Measurements from ENCODE around the gene MCF2L. TPM values are rescaled to one million over a fixed set of nuclear protein-coding genes. Genes with fewer than 3 reads are reported as not detected.

Gene MCF2L
- polyA plus RNA-seq, 1 donor (not counting 4 experiments of a cell fraction or from before 2014, with no cell fraction given): 0.14 TPM

DNA sequence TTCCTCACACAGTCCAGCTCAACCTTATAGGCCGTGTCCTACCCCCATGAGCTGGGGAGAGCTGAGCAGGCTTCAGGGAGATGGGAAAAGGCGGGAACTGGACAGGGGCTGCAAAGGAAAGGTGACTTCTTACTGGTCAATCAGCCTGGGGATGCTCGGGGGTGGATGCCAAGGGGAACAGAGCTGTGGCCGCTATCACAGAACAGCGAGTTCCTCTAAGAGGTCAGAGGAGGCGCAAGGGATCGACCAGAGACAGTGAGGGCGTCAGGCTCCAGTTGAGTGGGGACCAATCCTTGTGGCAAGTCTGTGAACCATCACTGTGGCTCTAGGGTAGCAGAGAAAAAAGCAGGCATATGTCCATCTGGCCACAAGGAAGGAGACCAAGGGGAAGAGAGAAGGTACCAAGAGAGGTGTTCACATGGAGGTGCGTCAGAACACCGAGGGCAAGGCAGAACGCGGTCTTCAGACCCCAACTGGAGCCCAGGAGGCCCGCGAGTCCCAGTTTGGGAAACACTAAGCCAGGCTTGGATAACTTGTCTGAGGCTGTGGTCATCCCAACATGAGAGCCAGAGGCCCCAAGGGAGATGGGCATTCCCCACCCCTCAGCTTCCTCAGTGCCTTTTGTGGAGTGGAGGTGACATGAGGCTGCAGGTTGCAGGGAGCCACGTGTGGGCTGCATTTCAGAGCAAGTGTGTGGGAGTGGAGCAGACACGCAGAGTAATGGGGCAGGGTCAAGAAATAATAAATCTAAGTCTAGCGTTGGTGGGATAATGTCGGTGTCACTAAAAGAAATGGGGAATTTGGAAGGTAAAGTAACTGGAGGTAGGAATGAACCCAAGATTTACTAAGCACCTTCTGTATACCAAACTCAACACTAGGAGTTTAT is 157.5 kb downstream of the MCF2L start:
- H3K27me3 ChIP-seq (ENCODE audit: control insufficient read depth, extremely low read depth, insufficient read depth, low read length): peaks cover 2% of the 10 kb centered on the region
- no peaks in the 10 kb centered on the region for H4K20me1 ChIP-seq (ENCODE audit: control insufficient read depth, extremely low read depth, insufficient read depth, low read length)
- H3K79me2 ChIP-seq (ENCODE audit: control insufficient read depth, insufficient read depth, low read length): no peaks in the 10 kb centered on the region
- dilution Hi-C loops (cut with MboI; ENCODE audit: extremely low pct_ligation_motif_present, low sequenced_read_pairs): no loop called here
- H3K4me3 ChIP-seq (ENCODE audit: control insufficient read depth in 2 of 3, extremely low read depth in 1 of 3, insufficient read depth in 2 of 3, low read depth in 1 of 3, low read length in 3 of 3): no peak overlapping the region
- H3K9ac ChIP-seq (ENCODE audit: control insufficient read depth, extremely low read depth, insufficient read depth, low read length): no peak overlapping the region
- no peak overlapping the region for H3K4me2 ChIP-seq (ENCODE audit: control insufficient read depth, extremely low read depth, insufficient read depth, low read depth, low read length)
- no peak for TF ChIP-seq CTCF (optimal IDR thresholded peaks at IDR 0.05 in 1 of 3, IDR thresholded peaks at IDR 0.05 in 1 of 3, conservative IDR thresholded peaks at IDR 0.05 in 1 of 3; ENCODE audit: extremely low read depth in 1 of 3, insufficient read depth in 2 of 3, low read length in 3 of 3)
- TF ChIP-seq EZH2 (IDR thresholded peaks at IDR 0.05; ENCODE audit: low read length): no peak
- H2AFZ ChIP-seq (ENCODE audit: control insufficient read depth, low read length): no peak overlapping the region
- H3K4me1 ChIP-seq (ENCODE audit: control insufficient read depth, extremely low read depth, insufficient read depth, low read length): no peaks in the 10 kb centered on the region
- FAIRE-seq: no peak
- DNase-seq (ENCODE audit: low read depth, low spot score): no peak
- no peaks in the 10 kb centered on the region for H3K36me3 ChIP-seq (ENCODE audit: control insufficient read depth in 2 of 2, extremely low read depth in 1 of 2, insufficient read depth in 2 of 2, low read length in 2 of 2)
- no peaks in the 10 kb centered on the region for H3K9me1 ChIP-seq (ENCODE audit: control insufficient read depth, extremely low read depth, insufficient read depth, low read length)
- no peak overlapping the region for H3K27ac ChIP-seq (ENCODE audit: control insufficient read depth, insufficient read depth, low read length)
- H3K9me3 ChIP-seq (ENCODE audit: control insufficient read depth, low read depth, low read length): no peaks in the 10 kb centered on the region

- H2AFZ ChIP-seq (ENCODE audit: control insufficient read depth, low read length): no peak overlapping the region
- peaks cover 2% of the 10 kb centered on the region for H3K27me3 ChIP-seq (ENCODE audit: control insufficient read depth, extremely low read depth, insufficient read depth, low read length)
- dilution Hi-C loops (cut with MboI; ENCODE audit: extremely low pct_ligation_motif_present, low sequenced_read_pairs): no loop called here
- no peak for DNase-seq (ENCODE audit: low read depth, low spot score)
- H3K79me2 ChIP-seq (ENCODE audit: control insufficient read depth, insufficient read depth, low read length): no peaks in the 10 kb centered on the region
- H3K9me1 ChIP-seq (ENCODE audit: control insufficient read depth, extremely low read depth, insufficient read depth, low read length): no peaks in the 10 kb centered on the region
- no peaks in the 10 kb centered on the region for H3K9me3 ChIP-seq (ENCODE audit: control insufficient read depth, low read depth, low read length)
- no peak for FAIRE-seq
- H3K4me1 ChIP-seq (ENCODE audit: control insufficient read depth, extremely low read depth, insufficient read depth, low read length): no peaks in the 10 kb centered on the region
- H3K4me2 ChIP-seq (ENCODE audit: control insufficient read depth, extremely low read depth, insufficient read depth, low read depth, low read length): no peak overlapping the region
- H4K20me1 ChIP-seq (ENCODE audit: control insufficient read depth, extremely low read depth, insufficient read depth, low read length): no peaks in the 10 kb centered on the region
- TF ChIP-seq EZH2 (IDR thresholded peaks at IDR 0.05; ENCODE audit: low read length) (no peak), CTCF (optimal IDR thresholded peaks at IDR 0.05 in 1 of 3, IDR thresholded peaks at IDR 0.05 in 1 of 3, conservative IDR thresholded peaks at IDR 0.05 in 1 of 3; ENCODE audit: extremely low read depth in 1 of 3, insufficient read depth in 2 of 3, low read length in 3 of 3) (no peak)
- H3K36me3 ChIP-seq (ENCODE audit: control insufficient read depth in 2 of 2, extremely low read depth in 1 of 2, insufficient read depth in 2 of 2, low read length in 2 of 2): no peaks in the 10 kb centered on the region
- H3K27ac ChIP-seq (ENCODE audit: control insufficient read depth, insufficient read depth, low read length): no peak overlapping the region
- H3K9ac ChIP-seq (ENCODE audit: control insufficient read depth, extremely low read depth, insufficient read depth, low read length): no peak overlapping the region
- no peak overlapping the region for H3K4me3 ChIP-seq (ENCODE audit: control insufficient read depth in 2 of 3, extremely low read depth in 1 of 3, insufficient read depth in 2 of 3, low read depth in 1 of 3, low read length in 3 of 3)
These were observed 160.5 kb downstream of the MCF2L start for GRCh38 chr13:113129480-113129879.

All from keratinocyte (primary cell).